ENCODE data around the gene BEND3.
"Not testable (repeated sequence)": the region's sequence is repeated elsewhere in the genome, so short reads cannot be mapped to it uniquely, and the experiment has no call there.

The BEND3 gene

DNA sequence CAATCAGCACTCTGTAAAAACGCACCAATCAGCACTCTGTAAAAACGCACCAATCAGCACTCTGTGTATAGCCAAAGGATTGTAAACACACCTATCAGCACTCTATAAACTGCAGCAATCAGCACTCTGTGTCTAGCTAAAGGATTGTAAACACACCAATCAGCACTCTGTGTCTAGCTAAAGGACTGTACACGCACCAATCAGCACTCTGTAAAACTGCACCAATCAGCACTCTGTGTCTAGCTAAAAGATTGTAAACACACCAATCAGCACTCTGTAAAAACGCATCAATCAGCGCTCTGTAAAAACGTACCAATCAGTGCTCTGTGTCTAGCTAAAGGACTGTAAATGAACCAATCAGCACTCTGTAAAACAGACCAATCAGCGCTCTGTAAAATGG, 30.9 kb downstream of the BEND3 start:
- not testable (repeated sequence) for H3K4me3 ChIP-seq (ENCODE audit: low read depth, low read length)

DNA sequence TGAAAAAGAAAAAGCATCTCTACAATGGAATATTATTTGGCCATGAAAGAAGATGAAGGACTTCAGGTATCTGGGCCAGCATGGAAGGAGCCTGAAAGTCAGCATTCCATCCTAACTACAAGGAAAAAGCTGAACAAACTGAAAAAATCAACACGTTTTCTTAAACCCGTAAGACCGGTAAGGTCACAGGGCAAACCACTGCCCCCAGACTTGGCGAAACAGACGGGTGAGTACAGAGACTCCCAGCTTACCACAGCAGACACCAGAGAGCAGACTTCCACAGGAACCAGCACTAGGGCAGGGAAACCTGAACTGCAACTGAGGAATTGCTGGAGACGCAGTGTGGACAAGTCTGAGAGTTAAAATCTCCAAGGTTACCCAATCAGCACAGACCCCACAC, 31.4 kb downstream of the BEND3 start:
- no peak overlapping the region for H3K4me3 ChIP-seq (ENCODE audit: low read depth, low read length)

DNA sequence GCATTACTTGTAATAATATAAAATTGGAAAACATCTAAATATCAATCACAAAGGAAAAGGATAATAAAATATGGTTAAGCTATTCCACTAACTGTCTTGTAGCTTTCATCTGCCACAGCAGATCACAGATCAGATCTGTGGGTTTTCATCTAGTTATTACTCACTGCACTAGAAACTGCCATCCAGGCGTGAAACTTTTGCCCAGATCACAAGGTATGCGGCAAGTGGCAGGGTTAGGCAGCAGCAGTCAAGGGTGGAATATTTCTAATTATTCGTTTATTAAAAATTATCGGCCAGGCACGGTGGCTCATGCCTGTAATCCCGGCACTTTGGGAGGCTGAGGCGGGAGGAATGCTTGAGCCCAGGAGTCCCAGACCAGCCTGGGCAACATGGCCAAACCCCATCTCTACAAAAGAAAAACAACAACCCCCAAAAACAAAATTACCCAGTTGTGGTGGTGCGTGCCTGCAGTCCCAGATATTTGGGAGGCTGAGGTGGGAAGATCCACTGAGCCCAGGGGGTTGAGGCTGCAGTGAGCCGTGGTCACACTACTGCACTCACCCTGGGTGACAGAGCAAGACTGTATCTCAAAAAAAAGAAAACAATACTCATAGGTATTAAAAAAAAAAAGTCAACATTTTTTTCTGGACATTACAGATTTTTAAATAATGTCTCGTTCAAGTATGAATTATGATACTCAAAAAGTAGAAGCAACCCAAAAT, 32.1 kb downstream of the BEND3 start:
- H3K4me3 ChIP-seq (ENCODE audit: low read depth, low read length) = no peak overlapping the region

DNA sequence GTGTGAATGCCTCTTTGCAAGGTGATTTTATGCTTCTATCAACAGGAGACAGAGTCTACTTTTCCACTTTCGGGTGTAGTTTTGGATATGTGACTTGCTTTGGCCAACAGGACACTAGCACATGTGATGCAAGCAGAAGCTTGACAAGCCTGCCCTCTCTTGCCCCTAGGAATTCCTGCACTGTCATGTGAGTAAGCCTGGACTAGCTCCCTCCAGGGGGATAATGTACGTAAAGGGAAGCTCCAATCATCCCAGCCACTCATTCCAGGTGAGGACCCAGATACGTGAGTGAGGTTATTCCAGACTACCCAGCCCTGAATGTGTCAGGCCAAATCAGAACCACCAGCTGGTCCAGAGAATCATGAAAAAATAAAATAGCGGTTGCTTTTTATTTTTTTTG, 33.3 kb downstream of the BEND3 start:
- no peak overlapping the region for H3K4me3 ChIP-seq (ENCODE audit: low read depth, low read length)

DNA sequence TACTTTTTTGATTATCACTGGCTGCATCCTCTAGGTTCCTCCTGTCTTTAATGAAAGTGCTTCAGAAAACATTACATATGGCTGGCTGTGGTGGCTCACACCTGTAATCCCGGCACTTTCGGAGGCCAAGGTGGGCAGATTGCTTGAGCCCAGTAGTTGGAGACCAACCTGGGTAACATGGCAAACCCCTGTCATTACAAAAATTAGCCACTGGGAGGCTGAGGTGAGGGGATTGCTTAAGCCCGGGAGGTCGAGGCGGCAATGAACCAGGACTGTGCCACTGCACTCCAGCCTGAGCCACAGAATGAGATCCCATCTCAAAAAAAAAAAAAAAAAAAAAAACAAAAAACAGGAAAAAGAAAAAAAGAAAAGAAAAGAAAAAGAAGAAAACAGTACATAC, 35.3 kb downstream of the BEND3 start:
- no peak overlapping the region for H3K4me3 ChIP-seq (ENCODE audit: low read depth, low read length)

DNA sequence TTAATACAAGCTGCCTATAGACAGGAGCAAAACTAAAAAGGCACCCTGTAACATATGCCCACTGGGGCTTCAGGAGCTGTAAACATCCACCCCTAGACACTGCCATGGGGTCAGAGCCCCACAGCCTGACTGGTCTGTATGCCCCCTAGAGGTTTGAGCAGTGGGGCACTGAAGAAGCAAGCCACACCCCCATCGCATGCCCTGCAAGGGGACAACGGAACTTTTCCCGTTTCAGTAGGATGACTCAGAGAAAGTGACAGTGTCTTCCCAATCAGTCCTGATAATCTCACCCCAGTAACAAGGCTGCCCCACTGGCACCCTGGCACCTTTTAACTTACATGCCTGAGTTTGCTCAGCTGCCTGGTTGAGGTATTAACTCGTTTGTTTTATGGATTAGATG, 35.9 kb downstream of the BEND3 start:
- no peak overlapping the region for H3K4me3 ChIP-seq (ENCODE audit: low read depth, low read length)

DNA sequence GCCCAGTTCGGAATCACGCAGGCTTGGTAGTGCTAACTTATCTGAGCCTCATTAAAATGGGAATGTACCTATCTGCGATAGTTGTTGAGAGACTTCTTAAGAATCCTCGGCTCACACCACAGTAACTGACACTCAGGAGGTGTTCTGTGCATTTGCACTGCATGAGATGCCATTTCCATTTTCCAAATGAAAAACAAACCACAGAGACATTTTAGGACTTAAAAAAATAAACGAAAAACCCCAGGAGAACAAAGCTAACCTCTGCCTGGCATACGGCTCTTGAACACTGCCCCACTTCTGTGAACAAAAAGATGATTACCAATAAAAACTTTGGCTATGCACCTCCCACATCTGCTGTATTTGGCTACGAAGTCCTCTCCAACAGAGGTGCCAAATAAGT, 37.6 kb downstream of the BEND3 start:
- no peak overlapping the region for H3K4me3 ChIP-seq (ENCODE audit: low read depth, low read length)

DNA sequence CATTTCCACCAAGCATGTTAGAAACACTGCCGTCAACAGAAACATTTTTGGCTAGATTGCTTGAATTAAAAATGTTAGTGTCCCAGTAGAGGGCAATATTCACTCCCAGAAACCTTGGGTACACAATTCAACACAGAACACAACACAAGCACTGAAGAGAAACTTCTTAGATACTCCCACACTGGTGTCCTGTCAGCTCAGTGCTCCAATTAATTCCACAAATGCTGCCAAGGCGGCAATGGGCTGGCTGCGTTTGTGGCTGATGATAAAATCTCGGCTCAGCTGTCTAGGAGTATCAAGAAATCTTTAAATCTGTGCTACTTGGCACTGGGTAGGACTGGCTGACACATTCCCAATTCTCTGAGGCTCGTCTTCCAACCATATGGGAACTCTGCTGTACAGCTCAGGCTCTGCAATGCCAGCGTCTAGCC, 39.3 kb downstream of the BEND3 start:
- H3K4me3 ChIP-seq (ENCODE audit: low read depth, low read length) = no peak overlapping the region

DNA sequence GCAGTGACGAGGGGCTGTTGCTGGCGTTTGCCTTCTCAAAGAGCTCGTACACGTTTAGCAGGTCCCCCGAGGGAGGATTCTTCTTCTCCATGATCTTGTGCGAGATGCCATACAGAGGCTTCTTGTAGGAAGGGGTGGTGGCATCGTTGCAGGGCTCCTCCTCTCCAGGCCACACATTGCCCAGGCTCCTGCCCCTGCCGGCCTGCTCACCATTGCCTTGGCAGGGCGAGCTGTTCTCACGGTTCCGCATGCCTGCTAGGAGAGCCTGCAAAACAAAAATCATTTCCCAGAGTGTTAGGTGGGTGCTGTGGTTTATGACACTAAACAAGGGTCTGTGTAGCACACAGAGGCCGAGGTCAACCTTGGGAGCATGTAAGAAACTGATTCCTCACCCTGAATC, 44.6 kb downstream of the BEND3 start:
- H3K4me3 ChIP-seq (ENCODE audit: low read depth, low read length) = no peak overlapping the region

DNA sequence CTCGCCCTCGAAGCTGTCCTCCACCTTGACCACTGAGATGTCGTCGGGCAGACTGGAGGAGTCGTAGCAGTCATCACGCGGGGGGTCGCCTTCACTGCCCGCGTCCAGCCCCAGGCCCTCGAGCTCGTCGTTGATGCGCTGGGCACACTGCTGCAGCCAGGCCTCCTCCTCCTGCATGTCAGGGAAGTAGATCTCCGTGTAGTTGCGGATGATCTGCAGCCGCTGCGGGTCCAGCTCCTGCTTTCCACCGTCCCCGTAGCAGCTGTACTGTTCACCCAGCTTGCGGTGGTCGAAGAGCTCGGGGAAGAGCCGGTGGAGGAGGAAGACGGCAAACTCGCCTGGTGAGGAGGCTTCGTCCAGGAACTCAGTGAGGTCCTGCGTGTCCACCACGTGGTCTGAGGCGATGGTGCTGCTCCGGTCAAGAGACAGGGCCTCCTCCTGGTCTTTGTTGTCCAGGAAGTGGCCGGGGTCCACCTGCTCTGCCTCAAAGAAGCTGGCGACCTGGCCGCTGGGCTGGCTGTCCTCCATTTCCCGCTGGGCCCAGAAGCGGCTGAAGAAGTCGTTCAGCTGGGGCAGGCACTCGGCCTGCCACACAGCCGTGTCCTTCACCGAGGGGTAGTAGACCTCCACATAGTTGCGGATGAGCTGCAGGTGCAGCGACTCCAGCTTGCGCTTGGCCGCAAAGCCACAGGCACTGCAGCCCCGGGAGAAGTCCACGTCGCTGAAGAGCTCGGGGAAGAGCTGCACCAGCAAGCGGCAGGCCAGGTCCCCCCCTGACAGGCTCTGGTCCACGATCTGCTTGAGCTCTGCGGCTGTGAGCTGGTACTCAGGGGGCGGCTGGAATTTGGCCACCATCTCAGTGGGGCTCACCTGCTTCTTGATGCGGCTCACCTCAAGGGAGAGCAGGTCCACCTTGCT, 45.4 kb downstream of the BEND3 start:
- H3K4me3 ChIP-seq (ENCODE audit: low read depth, low read length) = no peak overlapping the region

DNA sequence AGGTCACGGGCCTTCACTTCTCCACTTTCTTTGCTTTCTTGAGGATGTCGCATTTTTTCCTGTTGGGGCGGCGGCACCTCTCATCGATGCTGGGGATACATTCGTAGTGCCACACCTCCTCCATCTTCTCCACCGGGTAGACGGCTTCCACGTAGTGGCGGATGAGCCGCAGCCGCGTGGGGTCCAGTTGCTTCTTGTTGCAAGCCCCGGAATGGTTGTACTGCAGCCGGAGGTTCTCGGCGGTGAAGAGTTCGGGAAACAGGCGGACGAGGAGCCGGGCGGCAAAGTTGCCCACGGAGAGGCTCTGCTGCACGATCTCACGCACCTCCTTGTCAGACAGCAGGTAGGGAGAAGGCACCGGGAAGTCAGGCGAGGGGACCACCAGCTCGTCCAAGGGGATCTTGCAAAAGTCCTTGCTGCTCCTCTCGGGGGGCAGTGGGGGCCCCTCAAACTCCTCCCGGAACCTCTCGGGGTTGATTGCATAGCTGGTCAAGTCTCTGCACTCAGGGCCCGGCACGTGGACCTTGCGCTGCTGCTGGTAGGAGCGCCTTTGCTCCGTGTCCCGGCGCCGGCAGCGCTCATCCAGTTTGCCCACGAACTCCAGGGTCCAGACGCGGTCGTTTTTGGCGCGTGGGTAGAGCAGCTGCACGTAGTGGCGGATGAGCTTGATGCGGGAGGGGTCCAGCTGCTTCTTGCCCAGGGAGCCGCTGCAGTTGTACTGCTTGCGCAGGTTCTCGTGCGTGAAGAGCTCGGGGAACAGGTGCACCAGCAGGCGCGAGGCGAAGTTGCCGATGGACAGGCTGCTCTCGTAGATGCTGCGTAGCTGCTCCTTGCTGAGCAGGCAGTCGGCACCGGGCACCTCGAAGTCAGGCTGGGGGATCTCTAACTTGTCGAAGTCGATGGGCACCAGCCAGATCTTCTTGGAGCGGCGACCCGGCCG, 46.4 kb downstream of the BEND3 start:
- no peak overlapping the region for H3K4me3 ChIP-seq (ENCODE audit: low read depth, low read length)

DNA sequence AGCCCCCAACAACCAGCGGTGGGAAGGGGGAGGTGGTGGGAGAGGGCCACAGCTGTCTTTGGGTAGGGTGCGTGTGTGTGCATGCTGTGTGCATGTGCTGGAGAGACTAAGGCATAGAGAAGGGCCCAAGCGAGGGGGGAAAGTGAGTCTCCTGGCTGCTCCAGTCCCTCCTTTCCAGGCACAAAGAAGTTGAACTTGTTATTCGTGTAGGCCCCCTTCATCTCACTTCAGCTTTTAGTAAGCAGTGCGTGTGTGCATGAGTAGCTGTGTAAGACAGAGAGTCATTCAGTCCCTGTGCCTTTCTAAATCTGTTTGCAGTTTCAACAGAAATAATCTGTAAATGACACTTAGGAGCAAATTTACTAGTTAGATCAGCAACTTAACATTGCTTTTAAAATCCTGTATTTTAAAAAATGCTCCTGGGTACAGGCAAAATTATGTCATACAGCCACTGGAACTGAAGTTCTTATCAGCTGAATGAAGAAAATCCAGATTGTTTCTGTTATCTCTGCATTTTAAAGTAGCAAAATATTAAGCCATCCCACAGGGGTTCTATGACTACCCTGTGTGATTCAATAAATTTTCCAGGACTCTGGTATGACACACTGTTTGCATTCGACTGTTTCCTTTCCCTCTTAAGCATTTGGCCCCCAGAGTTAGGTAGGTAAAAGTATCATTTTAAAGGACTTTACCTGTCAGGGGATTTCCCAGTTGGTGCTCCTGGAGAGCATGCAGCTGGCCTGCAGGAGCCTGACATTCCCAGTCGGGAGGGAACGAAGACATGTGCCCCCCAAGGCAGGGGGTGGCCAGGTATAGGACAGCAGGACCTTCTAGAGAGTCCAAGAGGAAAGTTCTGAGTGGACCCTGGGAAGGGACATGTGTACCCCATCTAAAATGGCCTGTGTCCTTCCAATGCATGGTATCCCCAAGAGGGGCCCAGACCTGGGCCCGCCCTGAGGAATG, 48.3 kb downstream of the BEND3 start:
- no peak overlapping the region for H3K4me3 ChIP-seq (ENCODE audit: low read depth, low read length)

DNA sequence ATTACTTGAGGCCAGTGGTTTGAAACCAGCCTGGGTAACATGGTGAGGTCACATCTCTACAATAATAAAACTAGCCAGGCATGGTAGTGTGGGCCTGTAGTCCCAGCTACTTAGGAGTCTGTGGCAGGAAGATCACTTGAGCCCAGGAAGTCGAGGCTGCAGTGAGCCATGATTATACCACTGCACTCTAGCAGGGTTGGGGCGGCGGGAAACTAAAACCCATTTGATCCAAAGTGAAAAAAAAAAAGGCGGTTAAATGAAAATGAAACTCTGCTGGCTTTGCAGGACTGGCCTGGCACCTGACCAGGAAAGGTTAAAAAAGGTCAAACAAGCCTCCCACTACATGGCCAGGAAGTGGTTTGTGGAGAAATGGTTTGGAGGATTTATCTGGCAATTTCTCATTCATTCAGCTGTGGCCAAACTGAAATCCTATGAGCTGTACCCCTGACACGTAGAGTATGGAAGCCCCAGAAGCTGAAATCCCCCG, 50.7 kb downstream of the BEND3 start:
- H3K4me3 ChIP-seq (ENCODE audit: low read depth, low read length) = no peak overlapping the region

DNA sequence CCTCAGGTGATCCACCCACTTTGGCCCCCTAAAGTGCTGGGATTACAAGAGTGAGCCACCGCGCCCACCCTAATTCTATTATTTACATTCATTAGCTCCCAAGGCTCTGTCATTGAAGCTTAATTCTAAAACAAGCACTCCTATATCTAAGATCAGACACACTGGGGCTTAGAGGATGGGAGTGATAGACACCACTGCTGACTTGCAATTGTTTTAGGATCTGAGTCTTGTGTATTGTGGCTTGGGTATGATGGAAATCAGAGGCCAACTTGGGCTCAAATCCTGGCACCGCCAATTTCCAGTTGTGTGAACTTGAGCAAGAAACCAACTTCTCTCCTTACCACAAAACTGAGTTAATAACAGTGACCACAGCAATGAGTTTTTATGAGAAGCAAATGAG, 52.6 kb downstream of the BEND3 start:
- H3K4me3 ChIP-seq (ENCODE audit: low read depth, low read length) = no peak overlapping the region

DNA sequence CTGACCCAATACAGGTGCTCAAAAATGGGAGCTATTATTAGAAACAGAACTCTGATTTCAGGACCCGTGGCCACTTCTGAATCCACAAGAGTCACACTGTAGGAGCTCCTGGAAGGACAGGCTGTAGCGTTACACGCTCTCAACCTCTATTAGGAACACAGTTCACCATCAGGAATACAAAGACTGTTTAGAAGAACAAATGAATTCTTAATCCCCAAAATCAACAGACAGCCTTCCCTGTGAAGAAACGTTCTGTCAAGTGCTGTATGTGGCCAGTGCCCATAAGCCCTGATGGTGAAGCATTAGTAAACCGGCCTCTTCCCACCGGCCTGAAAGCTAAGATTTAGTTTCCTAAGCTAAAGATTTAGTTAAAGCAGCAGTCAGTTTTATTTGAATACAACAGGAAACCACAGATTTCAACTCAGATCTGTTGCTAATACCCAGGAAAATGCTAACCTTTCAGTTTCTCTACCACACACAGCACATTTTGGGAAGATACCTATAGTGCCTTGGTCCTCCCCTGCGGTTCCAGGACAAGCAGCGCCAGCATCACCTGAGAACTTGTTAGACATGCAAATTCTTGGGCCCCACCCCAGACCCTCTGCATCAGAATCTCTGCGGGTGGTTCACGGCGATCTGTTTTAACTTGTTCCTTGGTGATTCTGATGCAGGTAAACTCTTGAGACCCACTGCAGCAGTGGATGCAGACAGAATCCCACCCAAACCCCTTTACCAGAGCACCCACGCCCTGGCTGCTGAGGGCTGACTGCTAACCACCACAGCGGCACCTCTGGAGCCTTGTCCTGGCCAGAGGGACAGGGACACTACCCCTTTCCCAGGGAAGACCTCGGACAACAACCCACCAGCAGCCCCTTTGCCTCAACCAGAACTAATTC, 53.9 kb downstream of the BEND3 start:
- H3K4me3 ChIP-seq (ENCODE audit: low read depth, low read length) = no peak overlapping the region

DNA sequence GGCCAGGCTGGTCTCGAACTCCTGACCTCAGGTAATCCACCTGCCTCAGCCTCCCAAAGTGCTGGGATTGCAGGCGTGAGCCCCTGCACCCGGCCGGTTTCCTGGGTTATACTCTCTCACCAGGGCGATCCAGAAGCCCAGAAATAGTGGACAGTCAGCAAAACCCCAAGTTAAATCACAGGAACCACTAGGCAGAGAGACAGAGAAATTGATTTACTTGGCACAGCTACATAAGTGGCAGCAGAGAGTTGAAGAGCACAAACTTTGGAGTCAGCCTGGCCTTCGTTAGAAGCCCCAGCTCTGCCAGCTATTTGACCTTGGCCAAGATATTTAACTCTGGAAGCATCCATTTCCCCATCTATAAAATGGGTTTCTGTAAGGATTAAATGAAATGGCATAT, 54.6 kb downstream of the BEND3 start:
- no peak overlapping the region for H3K4me3 ChIP-seq (ENCODE audit: low read depth, low read length)

DNA sequence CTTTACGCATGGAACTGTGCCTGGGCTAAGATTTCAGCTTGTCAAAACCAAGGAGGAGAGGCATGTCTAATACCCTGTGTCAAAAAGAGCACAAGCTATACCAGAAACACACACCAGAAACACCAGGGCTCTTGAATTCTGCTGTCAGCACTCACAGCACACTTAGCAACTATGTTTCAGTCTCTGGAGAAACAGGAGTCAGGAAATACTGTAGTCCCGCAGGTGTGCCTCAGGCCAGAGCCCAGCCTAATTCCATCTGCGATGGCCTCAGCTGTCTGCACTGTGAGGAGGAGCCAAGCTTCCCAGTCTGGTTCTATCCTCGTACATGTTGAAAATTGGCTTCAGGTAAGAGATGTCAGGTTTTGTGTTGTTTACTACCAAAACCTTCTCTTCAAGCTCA, 55.7 kb downstream of the BEND3 start:
- no peak overlapping the region for H3K4me3 ChIP-seq (ENCODE audit: low read depth, low read length)

DNA sequence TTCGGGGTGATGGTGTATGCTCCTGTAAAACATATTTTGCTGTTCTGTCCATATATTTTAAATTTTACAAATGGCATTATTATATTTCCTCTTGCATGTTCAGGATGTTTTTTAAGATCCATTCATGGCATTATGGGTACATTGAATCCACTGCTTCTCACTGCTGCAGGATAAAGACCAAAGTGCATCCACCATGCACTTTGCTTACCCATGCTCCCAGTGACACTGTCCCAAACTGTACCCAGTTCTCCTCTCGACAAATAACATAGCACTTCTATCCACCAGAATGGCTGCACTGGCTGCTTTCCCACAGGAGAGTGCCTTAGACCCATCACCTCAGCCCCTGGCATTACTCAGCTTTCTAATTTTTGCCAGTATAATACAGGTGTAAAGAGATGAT, 57.6 kb downstream of the BEND3 start:
- H3K4me3 ChIP-seq (ENCODE audit: low read depth, low read length) = no peak overlapping the region

DNA sequence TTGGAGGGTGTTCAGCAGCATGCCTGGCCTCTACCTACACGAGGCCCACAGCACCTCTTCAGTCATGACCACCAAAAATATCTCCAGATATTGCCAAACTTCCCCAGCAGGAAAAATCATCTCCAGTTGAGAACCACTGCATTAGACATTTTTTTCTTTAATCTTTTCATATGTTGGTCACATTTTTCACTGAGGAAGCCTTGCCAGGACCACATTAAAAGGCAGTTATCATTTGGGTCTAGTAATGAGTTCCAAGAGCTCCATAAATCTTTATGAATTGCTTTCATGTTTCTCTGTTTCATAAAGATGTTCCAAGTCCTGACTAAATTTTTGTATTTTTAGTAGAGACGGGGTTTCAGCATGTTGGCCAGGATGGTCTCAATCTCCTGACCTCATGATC, 58.5 kb downstream of the BEND3 start:
- no peak overlapping the region for H3K4me3 ChIP-seq (ENCODE audit: low read depth, low read length)
